Umbilical cord (tissue), 2 donors: ENCODE measurements around the gene MPRIP. TPM values are rescaled to one million over a fixed set of nuclear protein-coding genes. Genes with fewer than 3 reads are reported as not detected.

Source experiments
- DNase-seq: peaks from one replicate; pipeline ENCODE4 v3.0.0-alpha.2; 2015; ENCODE audit warnings: low spot score
- total RNA-seq: library from RNA; depleted of rRNA; stranded (reverse); fragments of >200 nt; gene quantifications from one replicate; pipeline ENCODE4 v1.2.3, GENCODE V29; 2014; ENCODE audit warnings: low replicate concordance; ENCODE audit not compliant: insufficient read depth

The MPRIP gene
- total RNA-seq, 1 donor from 2014 or later, result 69.3 TPM

DNA sequence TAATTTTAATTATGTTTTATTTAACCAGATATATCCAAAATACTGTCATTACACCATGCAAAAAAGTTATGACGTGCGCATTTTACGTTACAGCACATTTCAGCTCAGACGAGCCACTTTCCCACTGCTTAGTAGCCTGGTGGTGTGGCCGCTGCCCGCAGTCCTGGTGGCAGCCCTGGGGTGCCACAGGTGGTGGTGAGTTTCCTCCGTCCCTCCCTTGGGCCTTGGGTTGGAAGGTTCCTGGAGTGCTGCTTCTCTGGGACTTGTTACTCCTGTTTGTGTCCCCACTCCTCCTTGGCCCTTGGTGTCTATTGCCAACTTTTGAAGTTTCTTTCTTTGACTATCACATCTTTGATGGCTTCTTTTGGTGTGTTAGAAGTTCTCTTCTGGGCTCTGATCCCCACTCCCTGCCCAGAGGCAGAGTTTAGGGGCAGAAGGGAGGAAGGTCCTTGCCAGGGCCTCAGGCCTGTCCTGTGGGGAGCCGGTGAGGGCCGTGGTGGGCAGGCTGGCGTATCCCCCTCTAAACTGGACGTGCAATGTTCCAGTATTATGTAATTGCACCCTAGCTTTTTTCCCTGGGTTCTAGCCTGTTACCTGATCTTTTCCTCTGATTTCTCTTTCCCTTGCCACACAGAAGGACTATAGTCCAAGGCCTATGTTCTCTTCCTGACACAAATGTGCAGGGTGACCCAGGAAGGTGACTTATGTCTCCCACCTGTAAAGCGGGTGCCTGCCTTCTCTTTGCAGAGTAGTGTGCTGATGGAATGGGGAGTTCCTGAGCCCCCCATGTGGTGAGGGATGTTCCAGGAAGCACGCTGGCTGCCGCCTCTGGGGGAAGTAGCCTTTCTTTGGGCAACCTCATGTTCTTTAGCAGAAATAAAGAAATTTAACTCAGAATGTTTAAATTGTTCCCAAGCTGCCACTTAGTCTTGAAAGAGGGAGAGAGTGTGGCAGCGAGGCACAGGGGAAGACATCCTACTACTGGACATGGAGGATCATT lies 8.4 kb downstream of the MPRIP start:
- DNase-seq, result no peak

DNA sequence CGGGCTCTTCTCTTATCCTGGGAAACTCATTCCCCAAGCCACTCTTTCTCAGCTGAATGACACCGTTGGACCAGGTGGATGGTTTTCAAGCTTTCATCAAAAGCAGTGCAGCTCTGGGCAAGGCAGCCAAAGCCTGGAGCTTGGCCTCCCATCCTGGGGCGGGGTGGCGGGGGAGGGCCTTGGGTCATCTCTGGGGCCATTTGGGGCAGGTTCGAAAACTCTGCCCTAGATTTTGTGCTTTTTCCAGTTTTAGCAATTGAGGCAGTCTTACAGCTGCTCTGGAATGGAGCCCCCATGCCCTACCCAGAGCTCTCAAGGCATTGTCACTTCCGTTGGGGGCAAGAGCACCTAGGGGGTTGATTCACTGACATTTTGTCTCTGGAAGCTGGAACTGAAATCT lies 9.1 kb downstream of the MPRIP start:
- no peak for DNase-seq

DNA sequence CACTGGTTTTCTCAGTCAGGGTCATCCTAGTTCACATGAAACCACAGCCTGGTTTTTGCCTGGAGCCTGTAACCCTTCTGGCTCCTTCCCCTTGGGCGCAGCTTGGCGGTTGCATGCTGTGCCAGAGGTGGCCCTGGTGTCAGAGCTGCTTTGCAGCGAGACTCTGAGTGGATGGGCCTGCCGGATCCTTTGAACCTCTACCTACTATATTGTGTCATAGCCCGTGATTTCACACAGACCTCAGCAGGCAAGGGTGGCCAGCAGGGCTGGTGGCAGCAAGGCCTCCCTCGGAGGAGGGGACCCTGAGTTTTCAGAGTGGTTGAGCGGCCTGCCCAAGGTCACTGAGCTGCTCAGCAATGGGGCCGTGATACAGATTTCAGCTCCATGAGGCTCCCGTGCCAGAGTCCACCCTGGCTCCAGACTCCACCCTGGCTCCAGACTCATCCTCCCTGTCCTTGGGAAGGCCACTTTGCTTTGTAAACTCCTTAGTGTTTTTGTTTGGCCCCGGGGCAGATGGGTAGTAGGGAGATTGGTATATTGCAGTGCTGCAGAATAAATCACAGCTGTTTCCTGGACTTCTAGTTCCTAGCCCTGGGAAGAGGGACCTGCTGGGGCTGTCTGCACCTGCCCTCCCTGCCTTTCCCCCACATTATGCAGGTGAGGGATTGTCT lies 9.7 kb downstream of the MPRIP start:
- DNase-seq, result no peak

DNA sequence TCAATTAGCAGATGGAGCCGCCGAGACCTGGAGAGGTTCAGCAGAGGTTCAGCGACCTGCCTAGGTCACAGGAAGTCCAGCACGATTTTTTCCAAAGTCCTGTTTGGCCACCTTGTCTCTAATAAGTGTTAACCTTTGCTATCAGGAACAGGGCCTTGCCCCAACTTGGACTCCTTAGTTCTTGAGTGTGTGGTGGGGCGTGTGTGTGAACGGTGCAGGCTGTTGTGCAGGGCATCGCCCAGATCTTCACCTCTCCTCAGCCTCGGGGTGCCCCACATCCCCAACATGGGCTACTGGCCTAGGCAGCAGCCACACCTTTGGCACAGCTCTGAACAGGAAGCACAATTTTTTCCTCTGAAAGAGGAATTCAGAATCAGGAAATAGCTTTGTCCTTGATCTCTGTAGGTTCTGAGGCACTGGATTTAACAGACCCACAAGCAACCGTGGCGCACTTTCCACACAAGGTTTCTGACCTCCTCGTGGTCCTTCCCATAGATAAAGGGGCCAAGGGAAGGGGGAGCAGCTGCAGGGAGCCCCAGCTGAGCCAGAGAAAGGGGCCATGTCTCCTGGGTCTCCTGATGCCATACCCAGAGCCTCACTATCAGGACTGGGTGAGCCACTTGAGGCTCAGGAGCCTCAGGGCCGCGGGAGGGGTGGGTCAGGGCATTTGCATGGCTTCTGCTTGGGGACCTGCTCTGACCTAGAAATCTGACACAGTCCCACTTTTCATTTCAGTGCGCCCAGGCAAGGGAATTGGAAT lies 10.4 kb downstream of the MPRIP start:
- no peak for DNase-seq

DNA sequence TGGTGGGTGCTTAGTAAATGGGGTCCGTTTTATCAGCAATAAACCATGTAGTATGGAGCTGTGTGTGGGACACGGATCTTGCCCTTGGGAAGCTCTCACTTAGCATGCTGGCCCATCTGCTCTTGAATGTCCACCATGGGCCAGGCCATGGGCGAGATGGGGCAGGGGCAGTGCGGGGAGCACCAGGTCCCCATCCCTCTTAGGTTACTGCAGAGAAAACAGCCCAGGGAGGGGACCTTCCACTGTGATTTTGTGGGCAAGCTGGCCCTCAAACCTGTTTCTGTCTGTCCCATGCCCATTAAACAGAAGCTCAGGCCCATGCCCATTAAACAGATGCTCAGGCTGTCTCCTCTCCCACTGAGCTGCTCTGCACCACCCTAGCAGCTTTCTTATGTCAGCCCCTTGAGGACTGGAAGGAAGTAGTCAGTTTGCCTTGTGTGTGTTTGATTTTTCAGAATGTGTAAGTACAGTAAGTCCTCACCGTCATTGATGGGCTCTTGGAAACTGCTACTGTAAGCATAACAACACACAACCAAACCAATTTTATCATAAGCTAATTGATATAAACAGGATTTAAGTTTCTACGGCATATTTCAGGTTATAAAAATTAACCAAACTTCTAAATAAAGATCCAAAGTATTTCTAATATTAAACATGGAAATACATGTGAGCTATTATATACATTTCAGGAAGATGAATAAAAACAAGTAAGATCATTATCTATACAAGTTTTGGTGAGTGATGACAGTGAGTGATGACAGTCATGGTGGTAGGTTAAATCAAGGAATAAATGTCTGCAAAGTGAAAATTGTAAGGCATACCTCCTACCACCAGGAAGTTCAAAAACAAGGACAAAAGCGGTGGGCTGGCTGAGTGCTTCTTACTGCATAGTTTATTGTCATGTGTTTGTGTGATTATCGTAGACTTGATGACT lies 11.5 kb downstream of the MPRIP start:
- DNase-seq, result no peak

DNA sequence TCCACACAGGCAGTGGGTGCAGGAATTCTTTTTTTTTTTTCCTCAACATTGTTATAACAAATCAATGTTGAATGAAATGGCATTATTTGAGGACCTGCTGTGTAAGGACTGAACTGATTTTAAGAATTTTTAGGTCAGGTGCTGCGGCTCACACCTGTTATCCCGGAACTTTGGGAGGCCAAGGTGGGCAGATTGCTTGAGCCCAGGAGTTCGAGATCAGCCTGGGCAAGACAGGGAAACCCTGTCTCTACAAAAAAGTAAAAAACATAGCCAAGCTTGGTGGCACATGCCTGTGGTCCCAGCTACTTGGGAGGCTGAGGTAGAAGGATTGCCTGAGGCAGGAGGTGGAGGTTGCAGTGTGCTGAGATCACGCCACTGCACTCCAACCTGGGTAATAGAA lies 12.4 kb downstream of the MPRIP start:
- no peak for DNase-seq

DNA sequence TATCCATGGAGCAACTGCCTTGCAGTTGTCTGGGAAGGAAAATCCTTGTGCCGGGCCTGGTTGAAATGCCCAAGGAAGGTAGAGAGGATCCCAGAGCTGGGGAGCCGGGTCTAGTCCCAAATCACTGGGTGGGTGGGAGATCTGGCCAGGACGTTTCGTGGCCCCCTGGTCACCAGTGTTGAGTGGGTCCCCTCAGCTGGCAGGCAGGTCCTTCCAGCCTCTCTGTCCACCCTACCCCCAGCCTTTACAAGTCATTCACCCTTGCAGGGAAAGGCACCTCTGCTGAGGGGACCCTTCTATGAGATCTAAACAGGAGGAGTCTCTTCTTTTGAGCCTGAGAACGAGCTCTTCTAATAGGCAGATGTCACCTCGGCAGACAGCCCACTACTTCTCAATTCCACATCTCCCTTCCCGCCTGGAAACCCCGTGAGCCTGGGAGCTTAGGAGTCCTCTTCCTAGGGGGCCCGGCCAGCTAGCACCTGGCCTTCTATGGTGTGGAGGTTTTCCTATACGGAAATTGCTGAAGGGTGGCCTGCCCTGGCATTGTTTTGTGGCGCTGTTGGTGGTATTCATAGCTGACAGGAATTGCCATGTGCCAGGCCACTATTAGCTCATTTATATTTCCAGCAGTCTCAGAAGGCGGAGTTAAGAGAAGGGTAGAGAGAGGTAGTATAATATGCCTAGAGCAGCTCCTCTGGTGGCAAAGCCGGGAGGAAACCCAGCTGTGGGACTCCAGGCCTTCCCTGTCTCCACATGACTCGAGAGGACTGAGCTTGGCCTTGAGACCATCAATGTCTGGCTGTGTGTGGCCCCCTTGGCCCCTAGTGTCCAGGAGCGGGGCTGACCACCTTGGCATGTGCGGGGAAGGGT lies 13.3 kb downstream of the MPRIP start:
- no peak for DNase-seq

DNA sequence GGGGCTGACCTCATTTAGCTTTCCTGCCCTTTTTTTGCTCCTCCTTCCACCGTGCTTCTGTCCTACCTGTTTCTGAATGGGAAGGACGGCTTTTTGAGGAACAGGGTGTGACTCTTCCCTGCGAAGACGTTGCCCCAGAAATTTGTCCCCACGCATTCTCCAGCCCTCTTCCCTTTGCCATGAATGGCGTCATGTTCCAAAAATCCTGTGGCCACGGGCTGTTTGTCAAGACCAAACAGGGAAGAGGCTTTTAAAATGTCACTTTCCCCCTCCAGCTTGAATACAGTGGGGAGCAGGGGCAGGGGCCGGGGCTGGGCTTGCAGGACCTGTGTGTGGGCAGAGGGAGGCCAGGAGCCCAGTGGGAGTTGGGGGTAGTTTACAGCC lies 13.9 kb downstream of the MPRIP start:
- DNase-seq, result no peak

DNA sequence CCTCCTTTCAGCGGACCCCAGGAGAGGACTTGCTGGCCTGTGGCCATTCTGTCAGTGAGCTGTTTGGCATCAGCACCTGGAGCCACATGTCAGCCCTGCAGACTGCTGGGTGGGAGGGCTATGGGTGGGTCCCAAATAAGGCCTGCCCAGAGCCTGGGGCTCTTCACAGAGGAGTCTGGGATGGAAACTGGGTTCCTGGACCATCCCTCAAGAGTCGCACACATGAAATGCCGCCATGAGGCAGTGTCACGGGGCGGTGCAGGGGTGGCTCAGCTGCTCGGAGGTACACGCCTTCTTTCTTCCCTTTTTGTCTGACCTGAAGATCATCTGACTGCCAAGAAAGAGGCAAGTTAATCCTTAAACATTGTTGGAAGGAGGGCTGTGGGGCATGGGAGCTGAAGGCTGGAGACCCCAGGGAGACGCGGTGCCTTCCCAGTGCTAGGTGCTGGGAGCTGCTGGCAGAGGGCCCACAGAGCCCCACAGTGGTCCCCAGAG lies 14.8 kb downstream of the MPRIP start:
- no peak for DNase-seq

DNA sequence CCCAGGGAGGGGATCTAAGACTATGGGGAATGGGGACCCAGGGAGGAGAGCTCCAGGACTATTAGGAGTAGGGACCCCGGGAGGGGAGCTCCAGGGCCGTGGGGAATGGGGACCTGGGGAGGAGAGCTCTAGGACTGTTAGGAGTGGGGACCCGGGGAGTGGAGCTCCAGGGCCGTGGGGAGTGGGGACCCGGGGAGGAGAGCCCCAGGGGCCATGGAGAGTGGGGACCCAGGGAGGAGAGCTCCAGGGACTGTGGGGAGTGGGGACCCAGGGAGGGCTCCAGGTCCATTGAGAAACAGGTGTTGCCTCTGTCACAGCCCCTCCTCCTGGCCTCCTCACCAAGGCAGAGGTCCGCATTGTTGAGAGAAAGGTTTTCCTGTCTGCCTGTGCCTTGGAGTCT lies 16.0 kb downstream of the MPRIP start:
- no peak for DNase-seq

DNA sequence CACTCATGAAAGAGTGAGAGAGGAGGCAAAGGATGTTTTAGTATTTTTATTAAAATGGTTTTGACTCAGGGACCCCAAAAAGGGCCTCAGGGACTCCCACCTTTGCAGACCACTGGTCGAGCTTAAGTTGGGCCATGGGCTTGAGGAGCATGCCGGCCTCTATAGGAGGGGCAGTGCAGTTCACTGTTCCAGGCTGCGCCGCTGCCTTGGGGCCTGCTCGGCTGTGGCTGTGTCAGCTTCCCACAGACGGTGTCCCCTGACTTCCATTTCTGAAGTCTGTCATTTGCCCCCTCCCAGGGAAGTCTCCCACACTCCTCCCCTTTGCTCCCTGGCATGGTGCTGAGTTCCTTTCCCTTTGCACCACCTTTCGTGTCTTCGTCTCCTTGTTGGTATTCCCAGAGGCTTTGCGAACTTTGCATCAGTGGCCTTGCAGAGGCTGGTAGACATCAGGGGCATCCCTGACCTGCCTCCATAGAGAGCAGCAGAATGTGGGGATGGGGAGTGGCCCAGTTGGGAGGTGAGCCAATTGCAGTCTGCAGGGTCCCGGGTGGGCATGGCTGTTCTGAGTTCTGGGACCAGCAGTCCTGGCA lies 17.1 kb downstream of the MPRIP start:
- DNase-seq, result no peak

DNA sequence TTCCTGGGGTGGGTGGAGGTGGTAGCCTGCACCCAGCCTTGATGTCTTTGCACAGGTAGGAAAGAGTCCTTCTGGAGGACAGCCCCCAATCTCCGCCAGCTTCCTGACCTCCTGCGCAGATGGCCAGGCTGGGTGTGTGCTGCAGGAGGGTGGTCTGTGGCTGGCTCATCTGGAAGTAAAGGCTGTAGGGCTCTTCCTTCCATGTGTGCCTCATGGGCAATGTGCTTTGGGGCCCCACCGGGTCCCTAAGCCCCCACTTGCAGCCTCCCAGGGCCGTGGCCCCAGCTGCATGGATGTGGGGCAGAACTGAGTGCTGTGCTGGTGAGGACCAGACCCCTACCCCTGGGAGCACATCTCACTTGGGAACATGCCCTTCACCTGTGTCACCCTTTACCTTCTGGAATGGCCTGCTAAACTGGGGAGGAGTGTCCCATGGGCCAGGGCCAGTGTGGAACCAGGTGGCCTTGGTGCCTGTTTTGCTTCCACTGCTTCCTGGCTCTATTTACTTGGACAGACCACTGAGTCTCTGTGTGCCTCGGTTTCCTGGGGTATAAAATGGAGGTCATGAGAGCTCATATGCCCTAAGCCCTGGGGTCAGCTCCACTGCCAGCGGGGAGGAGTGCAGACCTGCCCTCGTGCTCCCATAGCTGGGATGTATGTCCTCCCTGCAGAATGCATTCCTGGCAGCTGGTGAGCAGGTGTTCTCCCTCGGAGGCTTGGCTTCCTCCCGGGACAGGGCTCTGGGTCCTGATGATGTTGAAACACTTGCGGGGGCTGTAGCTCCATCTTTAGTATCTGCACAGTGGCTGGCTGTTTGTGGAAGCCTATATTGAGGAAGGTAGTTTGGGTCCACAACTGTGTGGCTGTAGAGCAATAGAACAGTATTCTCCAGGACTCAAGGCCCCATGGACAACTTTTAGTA lies 18.0 kb downstream of the MPRIP start:
- no peak for DNase-seq

DNA sequence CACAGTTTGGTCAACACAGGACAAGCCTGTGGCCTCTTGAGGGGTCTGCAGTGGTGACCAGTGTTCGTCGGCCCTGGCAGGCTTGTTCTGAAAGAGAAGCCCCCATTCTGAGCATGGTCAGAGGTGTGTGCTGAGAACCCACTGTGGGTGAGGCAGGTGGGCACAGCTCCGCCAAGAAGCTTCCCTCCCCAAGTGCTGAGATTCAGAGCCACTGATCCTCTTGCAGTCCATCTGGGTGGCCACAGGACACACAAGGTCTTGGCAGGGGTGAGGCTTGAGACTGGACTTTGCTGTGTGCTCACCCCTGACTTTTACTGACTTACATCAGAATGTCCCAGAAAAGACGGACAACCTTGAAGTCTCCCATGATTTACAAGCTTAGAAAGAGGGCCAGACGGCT lies 18.7 kb downstream of the MPRIP start:
- DNase-seq, result no peak

DNA sequence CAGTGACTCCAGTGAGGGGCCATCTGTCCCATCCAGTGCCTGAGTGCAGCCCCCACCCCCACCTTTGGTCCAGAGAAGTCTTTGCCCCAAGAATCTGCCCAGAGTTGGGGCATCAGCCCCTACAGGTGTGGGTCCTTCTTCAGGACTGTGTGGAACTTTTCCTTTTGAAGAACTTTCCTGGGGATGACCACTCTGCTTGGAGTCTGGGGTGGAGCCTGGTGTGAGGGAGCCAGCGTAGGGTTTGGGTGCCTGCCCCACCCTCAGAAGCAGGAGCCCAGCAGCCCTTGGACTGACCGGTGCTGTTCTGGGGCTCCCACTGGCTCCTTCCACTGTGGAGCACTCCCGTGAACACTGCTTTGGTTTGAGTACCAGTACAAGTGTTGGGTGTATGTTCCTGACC lies 19.3 kb downstream of the MPRIP start:
- DNase-seq, result no peak

DNA sequence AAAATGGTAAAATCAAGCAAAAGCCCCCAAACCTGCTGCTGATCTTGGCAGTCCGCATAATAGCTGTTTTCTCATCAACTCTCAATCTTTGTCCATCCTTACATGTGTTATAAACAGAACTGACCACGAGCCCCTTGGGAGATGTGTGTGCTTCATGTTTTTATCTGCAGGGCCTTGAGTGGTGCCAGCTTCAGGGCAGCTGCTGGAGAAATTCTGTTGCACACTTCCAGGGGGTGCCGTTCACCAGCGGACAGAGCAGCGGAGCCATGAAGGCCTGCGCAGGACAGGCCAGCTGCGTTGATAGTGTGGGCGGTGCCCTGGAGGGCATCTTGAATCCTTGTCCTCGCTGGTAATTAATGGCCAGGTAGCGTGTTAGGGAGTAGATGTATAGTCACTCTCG lies 20.1 kb downstream of the MPRIP start:
- no peak for DNase-seq

DNA sequence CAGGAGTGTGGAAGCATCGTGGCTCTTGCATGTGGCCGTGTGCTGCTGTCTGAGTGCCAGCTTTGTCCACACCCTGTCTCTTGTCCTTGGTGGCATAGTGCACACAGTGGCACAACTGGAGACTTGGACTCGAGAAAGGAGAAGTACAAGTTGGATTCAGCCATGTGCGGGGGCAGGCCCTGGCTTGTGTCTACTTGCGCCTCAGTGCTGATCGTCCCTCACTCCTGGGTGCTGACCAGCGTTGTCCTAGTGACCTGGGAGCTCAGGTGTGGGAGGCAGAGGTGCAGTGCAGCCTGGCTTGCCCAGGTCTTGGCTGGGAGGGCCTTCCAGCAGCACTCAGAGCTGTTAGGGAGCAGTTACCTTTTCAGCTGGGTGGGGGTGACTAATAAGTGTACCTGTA lies 20.6 kb downstream of the MPRIP start:
- DNase-seq, result no peak

DNA sequence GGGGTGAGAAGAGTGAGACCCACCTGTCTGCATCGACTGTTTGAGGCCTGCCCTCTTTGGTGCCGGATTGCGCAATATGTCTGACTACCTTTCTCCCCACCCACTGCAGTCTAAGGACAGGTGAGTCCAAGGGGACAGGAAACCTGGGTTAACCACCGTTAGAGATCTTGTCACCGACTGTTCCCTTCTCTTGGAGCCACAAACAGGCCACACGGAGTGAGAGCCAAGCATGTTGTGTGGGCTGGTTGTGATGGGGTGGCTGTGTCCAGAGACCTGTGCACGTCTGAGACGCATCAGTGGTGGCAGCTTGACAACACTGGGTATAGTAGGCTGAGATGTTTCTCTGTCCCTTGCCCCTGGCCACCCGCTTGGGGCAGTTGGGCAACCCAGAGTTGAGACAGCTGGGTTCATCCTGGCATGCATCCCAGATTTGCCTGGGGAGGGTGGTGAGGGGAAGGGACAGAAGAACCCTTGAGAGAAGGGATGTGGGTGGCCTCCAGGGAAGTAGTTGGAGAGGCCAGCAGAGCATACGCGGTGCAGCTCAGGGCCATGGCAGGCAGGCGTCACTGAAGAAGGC lies 21.4 kb downstream of the MPRIP start:
- no peak for DNase-seq

DNA sequence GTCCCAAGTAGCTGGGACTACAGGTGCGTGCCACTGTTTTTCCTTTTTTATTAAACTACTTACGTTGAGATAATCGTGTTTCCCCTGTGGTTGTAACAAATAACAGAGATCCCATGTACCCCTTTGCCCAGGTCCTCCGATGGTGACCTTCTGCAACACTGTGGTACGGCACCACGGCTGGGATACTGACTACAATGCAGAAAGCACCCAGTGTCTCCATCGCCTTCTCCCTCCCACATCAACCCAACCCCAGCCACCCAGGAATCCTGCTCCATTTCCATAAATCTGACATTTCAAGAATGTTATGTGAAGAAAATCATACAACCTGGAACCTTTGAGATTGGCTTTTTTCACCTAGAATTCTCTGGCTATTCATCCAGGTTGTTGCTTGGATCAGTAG lies 22.1 kb downstream of the MPRIP start:
- no peak for DNase-seq
